HG03095 (cell line): ENCODE data around the gene TOR1AIP1.
A peak's percentile ranks its signal among the peaks of the same experiment; 100 is the strongest.
"Not testable (repeated sequence)": the region's sequence is repeated elsewhere in the genome, so short reads cannot be mapped to it uniquely, and the experiment has no call there.

Experiments
- ATAC-seq: cut with Tn5 transposase; IDR thresholded peaks from one replicate; pipeline ENCODE4 v1.9.1; 2021; ENCODE audit warnings: moderate library complexity; ENCODE audit not compliant: unreplicated experiment

TOR1AIP1 gene, protein sequence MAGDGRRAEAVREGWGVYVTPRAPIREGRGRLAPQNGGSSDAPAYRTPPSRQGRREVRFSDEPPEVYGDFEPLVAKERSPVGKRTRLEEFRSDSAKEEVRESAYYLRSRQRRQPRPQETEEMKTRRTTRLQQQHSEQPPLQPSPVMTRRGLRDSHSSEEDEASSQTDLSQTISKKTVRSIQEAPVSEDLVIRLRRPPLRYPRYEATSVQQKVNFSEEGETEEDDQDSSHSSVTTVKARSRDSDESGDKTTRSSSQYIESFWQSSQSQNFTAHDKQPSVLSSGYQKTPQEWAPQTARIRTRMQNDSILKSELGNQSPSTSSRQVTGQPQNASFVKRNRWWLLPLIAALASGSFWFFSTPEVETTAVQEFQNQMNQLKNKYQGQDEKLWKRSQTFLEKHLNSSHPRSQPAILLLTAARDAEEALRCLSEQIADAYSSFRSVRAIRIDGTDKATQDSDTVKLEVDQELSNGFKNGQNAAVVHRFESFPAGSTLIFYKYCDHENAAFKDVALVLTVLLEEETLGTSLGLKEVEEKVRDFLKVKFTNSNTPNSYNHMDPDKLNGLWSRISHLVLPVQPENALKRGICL

DNA sequence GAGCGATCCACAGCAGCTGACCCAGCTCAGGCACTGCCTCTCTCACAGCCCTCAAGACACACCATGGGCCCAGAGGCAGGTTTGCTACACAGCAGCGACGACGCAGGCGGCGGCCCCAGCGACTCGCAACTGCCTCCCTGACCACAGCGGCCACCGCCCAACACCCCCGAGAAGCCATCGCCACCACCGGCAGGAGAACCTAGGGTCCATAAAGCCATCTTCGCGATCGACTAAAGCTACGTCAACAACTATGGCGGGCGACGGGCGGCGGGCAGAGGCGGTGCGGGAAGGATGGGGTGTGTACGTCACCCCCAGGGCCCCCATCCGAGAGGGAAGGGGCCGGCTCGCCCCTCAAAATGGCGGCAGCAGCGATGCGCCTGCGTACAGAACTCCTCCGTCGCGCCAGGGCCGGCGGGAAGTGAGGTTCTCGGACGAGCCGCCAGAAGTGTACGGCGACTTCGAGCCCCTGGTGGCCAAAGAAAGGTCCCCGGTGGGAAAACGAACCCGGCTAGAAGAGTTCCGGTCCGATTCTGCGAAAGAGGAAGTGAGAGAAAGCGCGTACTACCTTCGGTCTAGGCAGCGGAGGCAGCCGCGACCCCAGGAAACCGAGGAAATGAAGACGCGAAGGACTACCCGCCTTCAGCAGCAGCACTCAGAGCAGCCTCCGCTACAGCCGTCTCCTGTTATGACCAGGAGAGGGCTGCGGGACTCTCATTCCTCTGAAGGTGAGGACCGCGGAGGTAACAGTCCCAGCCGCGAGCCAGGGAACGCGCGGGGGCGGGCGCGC lies at the start of gene TOR1AIP1:
Gene TOR1AIP1, plus strand, starts transcription at position 33 of the 787 bp plus-strand sequence. Its CDS starts 218 bp downstream, at position 251.
- ATAC-seq = peak; percentile 66

- not testable (repeated sequence) for ATAC-seq
These were observed 45.2 kb upstream of the TOR1AIP1 start for GRCh38 chr1:179836686-179837445.

DNA sequence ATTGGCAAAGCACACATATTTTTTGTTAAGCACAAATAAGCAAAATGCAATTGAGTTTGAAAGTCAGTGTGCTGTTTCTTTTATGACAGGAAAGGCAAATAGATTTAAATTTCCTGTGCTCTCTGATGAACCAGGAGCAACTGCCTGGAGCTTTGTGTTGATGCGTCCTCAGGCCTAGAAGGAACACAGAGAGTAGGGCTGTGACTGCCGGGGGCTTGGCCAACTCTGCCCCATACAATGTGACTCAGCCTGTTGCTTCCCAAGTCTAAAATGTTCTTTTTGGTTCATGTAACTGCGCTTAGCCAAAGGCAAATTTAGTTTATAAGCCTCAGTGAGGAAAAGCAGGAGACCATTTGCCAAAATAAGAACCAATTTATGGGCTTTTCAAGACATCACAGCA lies 42.0 kb upstream of the TOR1AIP1 start:
- ATAC-seq = no peak

GRCh38 chr1:179848233-179848632 lies 33.9 kb upstream of the TOR1AIP1 start:
- ATAC-seq = no peak

DNA sequence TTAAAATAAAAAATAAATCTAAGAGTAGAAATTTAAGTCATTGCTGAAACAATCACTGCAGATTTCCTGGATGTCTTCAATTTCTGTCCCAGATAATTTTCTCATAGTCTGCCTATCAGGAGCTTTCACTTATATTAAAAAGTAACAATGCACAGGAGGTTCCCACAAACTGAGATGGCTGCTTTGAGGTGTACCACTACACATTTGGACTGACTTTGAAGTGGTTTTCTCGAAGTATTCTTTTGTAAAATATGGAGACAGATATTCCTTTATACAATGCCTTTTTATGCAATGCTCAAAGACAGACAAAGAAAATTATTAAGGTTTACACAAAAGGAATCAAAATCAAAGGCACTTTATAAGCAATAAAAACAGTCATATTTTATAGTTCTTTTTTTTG lies 29.0 kb upstream of the TOR1AIP1 start:
- ATAC-seq = no peak

GRCh38 chr1:179855831-179856230 lies 26.3 kb upstream of the TOR1AIP1 start:
- ATAC-seq = not testable (repeated sequence)

GRCh38 chr1:179856296-179856695 lies 25.8 kb upstream of the TOR1AIP1 start:
- ATAC-seq = no peak

GRCh38 chr1:179857009-179857408 lies 25.1 kb upstream of the TOR1AIP1 start:
- ATAC-seq = no peak

- no peak for ATAC-seq
These were observed 21.4 kb upstream of the TOR1AIP1 start for GRCh38 chr1:179860652-179861051.

- ATAC-seq = no peak
These were observed 16.7 kb upstream of the TOR1AIP1 start for GRCh38 chr1:179865377-179865776.

DNA sequence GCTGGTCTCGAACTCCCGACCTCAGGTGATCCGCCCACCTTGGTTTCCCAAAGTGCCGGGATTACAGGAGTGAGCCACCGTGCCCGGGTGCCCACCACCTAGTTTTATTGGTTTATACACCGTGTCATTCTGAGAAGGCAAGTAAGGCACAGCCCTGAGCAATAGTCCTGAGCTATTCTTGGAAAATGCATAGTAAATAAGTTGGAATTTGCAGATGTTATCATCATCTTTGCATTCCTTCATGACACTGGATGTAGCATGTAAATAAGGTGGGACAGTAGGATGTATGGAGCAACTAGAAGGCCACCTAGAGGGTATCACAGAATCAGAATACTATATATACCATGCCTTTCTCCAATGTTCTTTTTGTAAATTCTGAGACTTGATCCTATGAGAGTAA lies 15.5 kb upstream of the TOR1AIP1 start:
- ATAC-seq = no peak

GRCh38 chr1:179867493-179868330 lies 14.4 kb upstream of the TOR1AIP1 start:
- peak; percentile 61 for ATAC-seq

- no peak for ATAC-seq
These were observed 11.2 kb upstream of the TOR1AIP1 start for GRCh38 chr1:179870870-179871269.

DNA sequence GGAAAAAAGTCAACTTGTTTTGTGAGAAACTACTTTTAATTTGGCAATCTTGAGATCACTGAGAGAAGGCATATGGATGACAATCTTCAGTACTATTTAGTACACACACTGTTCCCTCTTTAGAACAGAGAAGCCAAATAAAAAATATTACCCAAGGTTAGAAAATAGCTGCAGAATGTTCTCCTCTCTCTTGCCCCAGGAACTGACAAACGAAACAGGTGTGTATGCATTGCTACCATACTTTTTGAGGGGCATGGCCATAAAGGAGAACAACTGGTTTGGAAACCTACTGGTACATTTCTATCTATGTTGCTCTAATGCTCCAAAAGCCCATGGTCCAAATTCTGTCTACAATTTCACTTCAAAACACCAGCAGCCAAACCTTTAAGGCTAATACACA lies 10.1 kb upstream of the TOR1AIP1 start:
- no peak for ATAC-seq

DNA sequence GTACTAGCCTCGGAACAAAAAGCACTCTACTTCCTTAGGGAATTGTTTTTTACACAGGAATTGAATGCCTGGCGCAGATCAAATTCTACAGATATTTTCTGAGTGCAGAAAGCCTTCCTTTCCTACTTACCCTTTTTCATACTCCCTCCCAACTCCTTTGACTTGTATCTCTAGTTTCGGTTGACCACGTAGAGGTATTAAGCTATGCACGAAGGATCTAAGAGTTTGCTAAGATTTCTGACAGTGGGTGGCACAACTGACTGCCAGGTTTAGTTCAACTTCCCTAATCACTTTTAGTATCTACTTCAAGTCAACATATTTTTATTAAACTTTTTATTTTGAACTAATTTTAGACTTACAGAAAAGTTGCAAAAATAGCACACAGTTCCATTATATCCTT lies 9.5 kb upstream of the TOR1AIP1 start:
- no peak for ATAC-seq

- no peak for ATAC-seq
These were observed 8.6 kb upstream of the TOR1AIP1 start for GRCh38 chr1:179873438-179873851.

DNA sequence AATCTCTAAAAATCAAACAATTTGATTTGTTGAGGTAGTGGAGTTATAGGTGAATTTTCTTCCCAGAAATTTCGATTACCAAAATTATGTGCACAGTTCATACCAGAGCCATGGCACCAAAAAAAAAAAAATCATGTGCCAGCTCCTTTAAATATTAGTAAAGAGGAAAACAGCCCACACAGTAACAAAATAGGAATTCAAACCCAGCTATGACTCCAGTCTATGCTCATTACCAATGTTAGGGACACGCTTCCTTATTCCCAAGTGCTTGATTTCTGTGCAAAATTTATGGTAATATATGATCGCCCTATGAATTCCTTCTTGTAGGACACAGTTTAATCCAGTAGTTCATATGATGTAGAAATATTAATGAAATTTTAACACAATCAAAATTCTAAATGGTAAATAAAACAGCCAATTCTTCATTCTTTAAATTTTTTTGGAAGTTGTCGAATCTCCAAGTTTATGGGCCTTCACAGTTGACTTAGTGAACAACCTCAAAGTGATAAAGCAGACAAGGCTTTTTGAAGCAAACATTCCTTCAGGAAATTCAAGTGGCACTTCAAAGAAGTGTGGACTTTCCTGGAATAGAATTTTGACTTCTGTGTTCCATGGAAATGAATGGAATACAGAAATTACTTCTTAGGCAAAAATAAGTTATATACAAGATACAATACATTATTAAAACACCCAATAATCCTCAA lies 6.3 kb upstream of the TOR1AIP1 start:
- ATAC-seq = no peak

- ATAC-seq = no peak
These were observed 5.8 kb upstream of the TOR1AIP1 start for GRCh38 chr1:179876300-179876715.

DNA sequence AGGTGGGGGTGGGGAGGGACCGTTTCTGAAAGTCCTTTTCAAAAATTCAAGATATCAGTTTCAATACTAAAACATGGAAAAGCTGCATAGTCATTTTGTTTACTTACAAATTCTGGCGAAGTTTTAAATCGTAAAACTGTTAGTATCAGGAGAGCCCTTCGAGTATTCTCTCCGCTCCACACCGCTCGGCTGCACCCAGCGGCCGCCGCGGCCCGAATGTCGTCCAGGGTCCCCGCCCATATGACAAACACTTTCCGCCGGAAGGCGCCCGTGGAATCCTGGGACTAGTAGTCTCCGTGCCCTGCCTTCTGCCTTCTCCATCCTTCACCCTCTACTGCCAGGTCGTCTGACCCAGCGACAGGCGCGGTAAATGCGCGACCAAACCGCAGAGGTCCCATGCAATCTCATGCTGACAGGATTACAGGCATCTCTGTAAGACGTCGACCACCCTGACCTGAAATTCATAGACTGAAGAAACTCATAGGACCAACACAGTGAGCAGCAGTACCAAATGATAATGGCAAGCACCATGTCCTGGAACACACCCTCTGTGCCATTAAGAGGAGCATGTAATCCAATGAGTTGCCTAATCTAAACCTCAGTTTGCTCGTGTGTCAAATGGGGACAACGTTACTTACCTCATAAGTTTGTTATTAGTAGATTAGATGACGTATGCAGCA lies 4.4 kb upstream of the TOR1AIP1 start, which contains the start of gene TOR1AIP2:
Gene TOR1AIP2, minus strand, starts transcription at position 218 of the 680 bp plus-strand sequence. CDS start 25,138 bp downstream, outside the sequence.
- ATAC-seq = peak; percentile 68
